Mononuclear cell (primary cell): ENCODE data around the gene ACTR10. TPM values are rescaled to one million over a fixed set of nuclear protein-coding genes. Genes with fewer than 3 reads are reported as not detected.

Source experiments
- H3K27me3 ChIP-seq: 2 replicates; pipeline ENCODE4 v1.6.0; 2011; ENCODE audit warnings: low read length, control low read depth; ENCODE audit not compliant: insufficient read depth
- H3K4me1 ChIP-seq: 2 replicates; pipeline ENCODE4 v1.5.1; 2011; ENCODE audit warnings: mild to moderate bottlenecking, low read length, control low read depth; ENCODE audit not compliant: insufficient read depth
- H3K4me3 ChIP-seq: 2 replicates; pipeline ENCODE4 v1.5.1; 2011; ENCODE audit warnings: mild to moderate bottlenecking, low read length, moderate library complexity
- H3K9me3 ChIP-seq: 2 replicates; pipeline ENCODE4 v1.5.1; 2011; ENCODE audit warnings: low read depth, mild to moderate bottlenecking, control low read depth, low read length
- total RNA-seq: library from RNA; depleted of rRNA; stranded (reverse); fragments of >200 nt; gene quantifications from one replicate; pipeline ENCODE4 v1.2.3, GENCODE V29; 2012

ACTR10 gene
- total RNA-seq, 1 donor: 57.7 TPM

DNA sequence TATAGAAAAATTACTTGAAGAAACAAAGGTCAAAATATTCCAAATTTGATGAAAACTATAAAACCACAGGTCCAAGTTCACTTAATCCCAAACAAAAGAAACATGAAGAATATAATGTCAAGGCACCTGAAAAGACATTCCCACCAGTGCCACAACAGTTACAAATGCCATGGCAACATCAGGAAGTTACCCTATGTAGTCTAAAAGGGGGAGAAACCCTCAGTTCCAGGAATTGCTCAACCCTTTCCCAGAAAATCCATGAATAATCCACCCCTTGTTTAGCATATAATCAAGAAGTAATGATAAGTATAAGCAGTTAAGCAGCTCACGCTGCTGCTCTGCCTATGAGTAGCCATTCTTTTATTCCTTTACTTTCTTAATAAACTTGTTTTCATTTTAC is 3.8 kb upstream of the ACTR10 start:
- no peak overlapping the region for H3K4me3 ChIP-seq
- H3K4me1 ChIP-seq: peaks cover 17% of the 10 kb centered on the region
- no peaks in the 10 kb centered on the region for H3K9me3 ChIP-seq
- H3K27me3 ChIP-seq: peaks cover 2% of the 10 kb centered on the region

DNA sequence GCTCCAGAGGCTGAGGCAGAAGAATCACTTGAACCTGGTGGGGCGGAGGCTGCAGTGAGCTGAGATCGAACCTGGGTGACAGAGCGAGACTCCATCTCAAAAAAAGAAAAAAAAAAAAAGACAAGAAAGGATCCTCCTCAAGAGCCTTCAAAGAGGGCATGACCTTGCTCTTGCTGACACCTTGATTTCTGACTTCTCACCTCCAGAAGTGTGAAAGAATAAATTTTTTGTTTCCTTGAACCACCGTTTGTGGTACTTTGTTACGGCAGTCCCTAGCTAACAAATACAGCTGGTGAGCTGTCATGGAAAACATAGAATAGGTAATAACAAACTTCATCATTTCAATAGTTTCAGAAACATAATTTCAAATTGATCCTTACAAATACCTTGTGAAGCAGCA is 1.9 kb upstream of the ACTR10 start:
- Histone ChIP-seq H3K4me1 (peaks cover 24% of the 10 kb centered on the region), H3K4me3 (no peak overlapping the region), H3K9me3 (no peaks in the 10 kb centered on the region), H3K27me3 (no peaks in the 10 kb centered on the region)

DNA sequence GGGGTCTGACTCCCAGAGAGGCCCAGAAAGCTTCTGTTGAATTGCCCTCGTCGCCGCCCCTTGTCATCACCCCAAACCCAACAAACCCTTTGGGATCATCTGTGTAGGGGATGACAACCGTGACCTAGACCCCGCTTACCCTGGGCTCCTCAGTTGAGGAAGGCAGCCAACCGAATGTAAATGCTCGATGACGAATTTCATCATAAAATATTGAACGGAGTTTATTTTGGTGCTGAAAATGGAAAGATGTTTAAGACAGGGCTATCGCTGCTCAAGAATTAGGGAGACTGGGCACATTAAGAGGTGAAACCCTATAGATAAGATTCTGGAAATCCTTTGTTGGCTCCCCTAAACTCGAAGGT is 512 bp downstream of the ACTR10 start:
- Histone ChIP-seq H3K4me3 (peak overlapping the region; percentile 88), H3K9me3 (no peaks in the 10 kb centered on the region), H3K4me1 (peaks cover 24% of the 10 kb centered on the region)

DNA sequence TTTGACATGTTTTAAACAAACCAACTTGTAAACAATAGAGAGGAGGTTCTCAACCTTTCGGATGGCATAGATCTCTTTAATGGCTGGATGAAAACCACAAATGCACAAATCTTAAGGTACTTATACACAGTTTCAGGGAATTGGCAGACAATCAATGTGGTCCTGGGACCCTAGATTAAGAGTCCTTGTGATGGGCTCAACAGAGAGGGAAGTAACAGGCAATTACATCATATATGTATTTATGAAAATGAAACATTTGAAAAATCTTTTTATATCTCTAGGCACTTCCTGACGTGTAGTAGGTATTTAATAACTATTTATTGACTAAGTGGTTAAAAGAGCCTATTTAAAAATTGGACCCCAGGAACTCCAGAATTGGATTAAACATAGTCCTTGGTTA is 897 bp downstream of the ACTR10 start:
- H3K4me3 ChIP-seq: peak overlapping the region; percentile 88
- no peaks in the 10 kb centered on the region for H3K27me3 ChIP-seq
- H3K4me1 ChIP-seq: peaks cover 24% of the 10 kb centered on the region
- H3K9me3 ChIP-seq: no peaks in the 10 kb centered on the region

More for the DNA sequence above, 512 bp downstream of the ACTR10 start:
- H3K27me3 ChIP-seq: no peaks in the 10 kb centered on the region

DNA sequence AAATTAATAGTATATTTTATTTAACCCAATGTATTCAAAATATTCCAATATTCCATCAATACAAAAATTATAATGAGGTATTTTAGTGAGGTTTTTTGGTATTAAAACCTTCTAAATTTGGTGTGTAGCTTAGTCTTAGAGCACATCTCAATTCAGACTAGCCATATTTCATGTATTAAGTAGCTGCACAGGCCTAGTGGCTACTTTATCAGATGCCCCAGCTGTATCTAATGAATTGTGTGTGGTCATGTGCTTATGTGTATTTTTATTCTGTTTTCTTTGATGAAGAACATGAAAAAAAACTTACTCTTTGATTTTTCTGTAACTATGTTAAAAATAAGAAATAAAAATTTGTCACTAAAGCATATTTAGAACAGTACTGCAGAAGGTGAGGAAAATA is 13.2 kb downstream of the ACTR10 start:
- Histone ChIP-seq H3K4me1 (no peaks in the 10 kb centered on the region), H3K9me3 (no peaks in the 10 kb centered on the region), H3K27me3 (no peaks in the 10 kb centered on the region), H3K4me3 (no peak overlapping the region)

DNA sequence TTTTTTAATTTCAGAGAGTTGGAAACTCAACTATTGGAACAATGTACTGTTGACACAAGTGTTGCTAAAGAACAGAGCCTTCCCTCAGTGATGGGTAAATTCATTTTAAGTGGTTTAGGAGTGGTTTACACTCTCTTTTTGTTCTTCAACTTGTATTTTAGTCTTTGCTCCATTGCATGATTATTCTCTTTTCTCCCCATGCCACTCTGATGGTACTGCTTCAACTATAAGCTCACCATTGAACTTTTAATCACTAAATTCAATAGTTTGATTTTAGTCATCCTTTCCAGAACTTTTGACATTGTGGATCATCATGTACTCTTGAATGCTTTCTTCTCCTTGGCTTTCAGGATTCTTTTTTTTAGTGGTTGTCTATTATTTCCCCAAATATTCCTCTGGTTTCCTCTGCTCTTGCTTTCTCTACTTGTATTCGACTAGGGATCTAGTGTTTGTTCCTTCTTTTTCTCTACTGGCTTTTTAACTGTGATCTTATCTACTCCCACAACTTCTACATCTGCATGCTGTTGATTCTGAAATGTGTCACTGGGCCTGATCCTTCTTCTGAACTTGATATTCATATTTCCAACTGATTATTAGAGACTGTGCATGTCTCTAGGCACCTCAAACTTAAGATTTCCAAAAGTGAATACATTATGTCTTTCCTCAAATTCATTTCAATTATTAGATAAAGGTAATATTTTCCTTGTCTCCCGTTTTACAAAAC is 15.4 kb downstream of the ACTR10 start:
- Histone ChIP-seq H3K9me3 (no peaks in the 10 kb centered on the region), H3K27me3 (no peaks in the 10 kb centered on the region), H3K4me1 (no peaks in the 10 kb centered on the region), H3K4me3 (no peak overlapping the region)

DNA sequence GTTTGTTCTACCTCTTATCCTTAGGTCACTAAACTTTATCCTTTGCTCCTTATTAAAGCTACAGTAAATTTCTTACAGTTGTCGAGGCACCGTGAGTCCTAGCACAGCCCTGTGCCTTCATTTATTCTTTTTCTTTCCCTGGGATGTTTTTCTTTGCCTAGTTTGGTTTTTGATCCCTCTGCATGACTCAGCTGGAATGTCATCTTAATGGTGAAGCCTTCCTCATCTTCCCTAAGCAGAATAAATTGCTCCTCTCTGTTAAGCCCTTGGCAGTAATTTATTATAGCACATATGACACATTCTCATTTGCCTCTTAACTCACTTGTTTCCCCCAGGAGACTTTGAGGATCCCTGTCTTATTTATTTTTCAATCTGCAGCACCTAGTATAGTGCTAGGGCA is 16.6 kb downstream of the ACTR10 start:
- H3K4me3 ChIP-seq: no peak overlapping the region

DNA sequence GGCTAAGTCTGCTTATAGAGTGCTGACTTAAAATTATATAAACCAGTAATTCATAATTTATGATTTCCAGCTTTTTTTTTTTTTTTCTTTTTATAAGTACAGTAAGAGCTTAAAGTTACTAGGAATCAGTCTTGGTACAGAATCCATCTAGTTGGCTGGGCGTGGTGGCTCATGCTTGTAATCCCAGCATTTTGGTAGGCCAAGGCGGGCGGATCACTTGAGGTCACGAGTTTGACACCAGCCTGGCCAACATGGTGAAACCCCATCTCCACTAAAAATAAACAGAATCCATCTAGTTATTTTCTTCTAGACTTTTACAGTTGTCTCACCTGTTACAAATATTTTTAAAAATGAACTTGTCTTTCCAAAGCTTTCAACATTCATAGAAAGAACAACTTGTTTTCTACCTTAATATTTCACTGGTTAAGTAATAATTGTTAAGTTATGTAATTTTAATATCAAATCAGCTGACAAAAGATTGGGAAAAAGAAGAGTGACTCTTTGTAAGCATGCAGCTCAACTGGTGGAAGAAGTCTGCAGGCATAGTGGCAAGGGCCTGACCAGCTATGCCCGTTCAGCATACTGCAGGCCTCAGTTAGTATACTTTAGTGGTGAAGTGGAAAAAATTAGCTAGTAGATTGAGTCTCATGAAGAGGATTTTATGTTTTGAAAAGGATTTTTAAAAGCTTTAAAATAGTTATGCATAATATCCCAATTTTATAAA is 27.3 kb downstream of the ACTR10 start:
- Histone ChIP-seq H3K4me3 (no peak overlapping the region), H3K4me1 (no peaks in the 10 kb centered on the region), H3K27me3 (no peaks in the 10 kb centered on the region), H3K9me3 (no peaks in the 10 kb centered on the region)

More for the DNA sequence above, 16.6 kb downstream of the ACTR10 start:
- no peaks in the 10 kb centered on the region for H3K27me3 ChIP-seq
- H3K9me3 ChIP-seq: no peaks in the 10 kb centered on the region
- no peaks in the 10 kb centered on the region for H3K4me1 ChIP-seq

DNA sequence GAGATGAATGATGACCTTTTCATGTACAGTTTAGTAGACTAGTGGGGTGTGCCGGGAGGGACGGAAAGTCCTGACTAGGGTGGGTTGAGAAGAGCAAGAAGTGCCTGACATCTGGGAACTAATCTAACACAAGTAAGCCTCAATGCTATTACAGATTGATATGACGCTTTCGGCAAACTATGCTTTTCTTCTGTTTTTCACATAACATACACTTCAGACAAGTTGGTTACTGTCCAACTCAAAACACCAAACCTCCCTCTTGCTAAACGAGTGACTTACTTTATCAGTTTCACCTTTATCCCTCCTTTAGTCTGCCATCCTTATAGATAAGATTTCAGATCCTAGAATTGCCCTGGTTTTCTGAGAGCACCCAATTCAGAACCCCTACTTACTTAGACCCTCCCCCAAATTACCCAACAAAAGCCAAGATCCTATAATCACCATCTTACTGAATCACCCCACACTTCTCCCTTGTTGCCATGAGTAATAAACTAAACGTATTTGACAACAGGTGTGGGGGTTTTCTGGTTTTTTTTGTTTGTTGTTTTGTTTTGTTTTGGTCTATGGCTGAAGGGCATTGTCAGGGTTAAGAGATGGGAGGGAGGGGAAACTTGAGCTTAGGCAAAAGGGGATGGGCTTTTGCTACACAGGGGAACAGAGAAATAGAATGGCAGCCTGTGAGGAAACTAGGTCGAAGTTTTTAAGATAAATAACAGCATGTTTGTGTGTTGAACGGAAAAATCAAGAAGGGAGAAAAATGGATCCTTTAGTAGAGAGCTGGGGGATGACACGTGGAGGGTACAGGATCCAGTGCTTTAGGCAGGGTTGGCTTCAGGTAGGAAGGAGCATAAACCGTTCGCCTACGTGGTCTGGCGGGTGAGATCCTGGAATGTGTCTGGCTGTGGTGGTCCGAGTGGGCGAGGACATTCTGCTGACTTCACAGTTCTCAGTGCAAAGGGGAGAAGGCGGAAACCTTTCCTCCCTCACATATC is 38.6 kb downstream of the ACTR10 start:
- Histone ChIP-seq H3K4me1 (peaks cover 8% of the 10 kb centered on the region), H3K9me3 (no peaks in the 10 kb centered on the region), H3K27me3 (no peaks in the 10 kb centered on the region), H3K4me3 (peak overlapping the region; percentile 70)

DNA sequence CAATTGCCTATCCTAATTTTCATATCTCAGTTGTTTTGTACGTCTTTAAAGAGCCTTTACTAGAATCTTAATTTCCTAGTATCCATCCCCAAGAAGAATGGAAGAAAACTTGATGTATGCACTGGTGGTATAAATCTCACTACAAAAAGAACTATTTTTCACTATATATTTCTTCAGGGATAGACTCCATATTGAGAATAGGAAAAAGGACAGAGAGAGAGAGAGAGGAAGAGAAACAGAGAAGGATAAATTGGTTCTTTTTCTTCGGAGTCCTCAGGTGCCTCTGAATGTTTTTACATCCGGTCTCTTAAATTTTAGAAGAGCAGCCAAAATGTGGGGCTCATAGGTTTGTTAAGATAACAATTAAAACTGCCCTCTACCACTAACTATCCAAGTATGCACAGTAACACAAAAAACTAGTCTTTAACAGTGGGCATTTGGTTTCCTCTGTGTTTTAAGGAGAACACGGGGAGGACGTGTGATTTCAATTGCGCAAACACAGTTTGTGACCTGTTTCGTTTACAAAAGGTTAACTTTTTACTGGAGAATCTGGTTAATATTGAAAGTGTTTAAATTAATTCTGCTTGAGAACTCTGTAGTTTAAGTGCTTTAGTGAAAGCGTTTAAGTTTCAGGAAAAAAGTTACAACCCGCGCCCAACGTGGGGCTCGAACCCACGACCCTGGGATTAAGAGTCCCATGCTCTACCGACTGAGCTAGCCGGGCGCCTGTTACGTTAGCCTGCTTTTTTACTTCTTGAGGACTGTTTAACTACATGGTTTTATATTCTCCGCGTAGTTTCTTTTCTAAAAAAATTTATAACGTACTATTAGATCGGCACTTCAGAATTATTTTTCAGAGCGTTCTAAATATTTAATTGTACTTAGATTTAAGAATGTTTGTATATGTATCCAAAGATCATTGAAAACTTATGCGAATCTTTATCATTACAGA is 39.6 kb downstream of the ACTR10 start:
- Histone ChIP-seq H3K4me3 (peak overlapping the region; percentile 70), H3K27me3 (no peaks in the 10 kb centered on the region), H3K9me3 (no peaks in the 10 kb centered on the region)

DNA sequence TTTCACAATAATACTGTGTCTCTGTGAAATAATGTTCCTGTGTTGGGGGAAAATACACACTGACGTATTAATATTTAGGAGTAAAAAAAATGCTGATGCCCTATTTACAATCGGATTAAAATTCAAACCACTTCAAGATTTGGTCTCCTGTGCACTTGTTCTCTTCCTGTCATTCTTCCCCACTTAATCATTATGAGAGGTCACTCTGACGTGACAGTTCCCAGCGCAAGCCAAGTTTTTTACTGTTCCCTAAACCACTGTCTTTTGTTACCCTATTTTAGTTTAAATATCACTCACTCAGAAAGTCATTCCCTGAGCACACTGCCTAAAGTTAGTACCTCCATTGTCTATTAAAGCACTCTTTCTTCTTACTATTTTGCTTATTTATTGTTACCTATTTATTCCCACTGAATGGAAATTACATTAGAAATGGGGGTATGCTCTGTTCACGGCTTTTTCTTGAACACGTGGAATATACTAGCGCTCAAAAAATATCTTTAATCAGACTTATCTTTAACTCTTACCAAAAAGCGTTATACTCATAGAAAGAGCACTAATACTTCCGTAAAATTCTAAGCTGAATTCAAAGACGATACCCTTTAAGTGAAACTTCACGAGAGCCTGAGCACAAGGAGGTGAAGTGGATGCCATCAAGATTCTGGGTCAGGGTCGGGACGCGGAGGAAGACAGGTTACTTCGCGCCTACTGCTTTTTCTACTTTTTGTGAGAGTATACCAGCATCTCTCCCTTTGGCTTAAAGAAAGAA is 44.0 kb downstream of the ACTR10 start:
- Histone ChIP-seq H3K9me3 (no peaks in the 10 kb centered on the region), H3K4me1 (peaks cover 17% of the 10 kb centered on the region), H3K27me3 (no peaks in the 10 kb centered on the region), H3K4me3 (peak overlapping the region; percentile 100)

More for the DNA sequence above, 39.6 kb downstream of the ACTR10 start:
- H3K4me1 ChIP-seq: peaks cover 9% of the 10 kb centered on the region

DNA sequence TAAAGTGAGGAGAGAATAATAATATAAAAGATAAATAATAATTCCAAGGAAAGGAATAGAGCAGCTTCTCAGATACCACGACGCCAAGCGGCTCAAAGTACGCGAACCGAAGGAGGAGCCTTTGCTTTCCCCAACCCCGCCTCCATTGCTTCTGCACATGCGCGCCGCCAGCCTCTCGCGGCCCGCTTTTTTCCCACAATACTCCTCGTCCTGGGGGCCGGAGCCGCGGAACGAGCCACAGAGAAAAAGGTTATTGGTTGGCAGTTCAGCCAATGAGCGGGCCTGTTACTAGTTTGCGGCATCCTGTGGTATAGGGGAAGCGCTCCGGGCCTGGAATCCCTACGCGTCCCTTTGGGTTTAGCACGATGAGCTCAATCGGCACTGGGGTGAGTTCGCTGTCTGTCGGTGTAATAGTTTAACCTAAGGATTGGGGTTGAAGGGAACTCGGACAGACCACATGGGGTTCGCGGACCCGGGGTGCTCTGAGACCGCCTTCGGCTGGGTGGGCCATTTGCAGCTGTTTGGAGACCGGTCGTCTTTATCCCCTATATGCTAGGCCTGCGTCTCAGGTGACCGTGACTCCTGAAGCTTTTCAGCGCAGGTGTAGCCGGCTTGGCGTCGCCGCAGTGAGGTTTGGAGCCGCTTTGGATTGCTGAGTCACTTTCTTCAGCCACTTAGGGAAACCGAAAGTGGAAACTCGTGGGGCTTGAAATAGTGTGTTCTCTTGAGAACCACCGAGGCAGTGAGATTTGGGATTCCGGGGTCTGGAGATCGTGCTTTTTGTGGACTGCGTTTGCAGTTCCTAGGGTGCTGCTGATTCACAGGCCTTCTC is 44.8 kb downstream of the ACTR10 start, which contains the start of gene PSMA3:
PSMA3 (plus strand) TSS at position 288 of the 832 bp plus-strand sequence; CDS start at position 366, 78 bp downstream.
- Histone ChIP-seq H3K4me3 (peak within 1 kb of the TSS; percentile 100), H3K9me3 (no peaks in the 10 kb centered on the region), H3K27me3 (no peaks in the 10 kb centered on the region), H3K4me1 (peaks cover 14% of the 10 kb centered on the region)

DNA sequence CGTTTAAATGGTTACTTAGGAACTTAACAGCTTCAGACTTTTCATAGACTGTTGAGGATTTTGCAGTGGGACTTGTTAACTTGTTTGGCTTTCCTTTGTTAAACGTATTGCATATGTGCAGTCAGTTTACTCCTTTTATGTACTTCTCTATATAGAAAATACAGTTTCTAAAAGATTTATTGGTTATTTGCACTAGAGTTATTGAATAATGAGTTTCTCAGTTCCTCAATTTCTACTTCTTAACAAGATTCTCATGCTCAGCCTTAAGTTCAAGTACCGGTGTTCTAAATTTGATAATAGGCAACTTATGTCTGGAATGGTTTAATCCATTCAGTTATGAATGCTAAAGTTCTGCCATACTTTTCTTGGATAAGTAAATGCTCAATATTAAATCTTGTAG is 45.6 kb downstream of the ACTR10 start:
- H3K4me3 ChIP-seq: peak overlapping the region; percentile 100
- H3K27me3 ChIP-seq: no peaks in the 10 kb centered on the region
- no peaks in the 10 kb centered on the region for H3K9me3 ChIP-seq
- peaks cover 14% of the 10 kb centered on the region for H3K4me1 ChIP-seq
